Loucy (cell line): Measurements from ENCODE around the gene C17orf114.

Experiments used
- CTCF ChIP-seq: fragments of 200-600 bp; sonication (generic); conservative IDR thresholded peaks from 2 replicates; pipeline ENCODE4 v1.5.1; 2014; ENCODE audit warnings: mild to moderate bottlenecking, antibody characterized with exemption, low read length
- EZH2phosphoT487 ChIP-seq: fragments of 200-600 bp; IDR thresholded peaks from 2 replicates; pipeline ENCODE4 v1.6.1; 2018; ENCODE audit warnings: antibody characterized with exemption, mild to moderate bottlenecking, moderate library complexity, borderline replicate concordance

DNA sequence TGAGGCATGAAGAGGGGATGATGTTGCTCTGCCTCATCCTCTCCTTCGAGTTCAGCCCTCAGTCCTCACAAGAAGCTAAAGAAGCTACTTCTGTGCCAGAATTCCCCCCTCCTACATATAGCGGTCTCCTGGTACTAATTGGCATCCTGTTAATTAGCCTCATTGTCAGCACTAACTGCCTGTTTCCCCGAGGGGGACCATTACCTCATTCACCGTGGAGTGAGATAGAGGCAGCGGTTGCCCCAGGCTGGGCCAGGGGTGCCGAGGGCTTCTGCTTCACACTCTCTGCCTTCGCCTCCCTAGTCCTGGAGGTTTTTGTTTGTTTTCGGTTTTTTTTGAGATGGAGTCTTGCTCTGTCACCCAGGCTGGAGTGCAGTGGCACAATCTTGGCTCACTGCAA lies 25.3 kb upstream of the C17orf114 start:
- no peak for TF ChIP-seq EZH2phosphoT487
- TF ChIP-seq CTCF, result no peak
